Hepatocyte (in vitro differentiated cells): ENCODE results near the gene NKAIN2.

Experiments used
- EZH2 ChIP-seq: fragments of 200-600 bp; sonication (generic); IDR thresholded peaks from 2 replicates; pipeline ENCODE4 v1.6.1; 2016; ENCODE audit warnings: antibody characterized with exemption, mild to moderate bottlenecking, borderline replicate concordance
- EZH2phosphoT487 ChIP-seq: fragments of 200-600 bp; sonication (generic); IDR thresholded peaks from one replicate; pipeline ENCODE4 v1.6.1; 2018; ENCODE audit warnings: antibody characterized with exemption, mild to moderate bottlenecking, low read depth, moderate library complexity; ENCODE audit not compliant: unreplicated experiment, severe bottlenecking
- TF ChIP-seq, protein P1 (sequence below): fragments of 200-600 bp; sonication (generic); IDR thresholded peaks from 2 replicates; pipeline ENCODE4 v1.5.1; 2016; ENCODE audit warnings: antibody characterized with exemption, mild to moderate bottlenecking; ENCODE audit not compliant: poor library complexity

DNA sequence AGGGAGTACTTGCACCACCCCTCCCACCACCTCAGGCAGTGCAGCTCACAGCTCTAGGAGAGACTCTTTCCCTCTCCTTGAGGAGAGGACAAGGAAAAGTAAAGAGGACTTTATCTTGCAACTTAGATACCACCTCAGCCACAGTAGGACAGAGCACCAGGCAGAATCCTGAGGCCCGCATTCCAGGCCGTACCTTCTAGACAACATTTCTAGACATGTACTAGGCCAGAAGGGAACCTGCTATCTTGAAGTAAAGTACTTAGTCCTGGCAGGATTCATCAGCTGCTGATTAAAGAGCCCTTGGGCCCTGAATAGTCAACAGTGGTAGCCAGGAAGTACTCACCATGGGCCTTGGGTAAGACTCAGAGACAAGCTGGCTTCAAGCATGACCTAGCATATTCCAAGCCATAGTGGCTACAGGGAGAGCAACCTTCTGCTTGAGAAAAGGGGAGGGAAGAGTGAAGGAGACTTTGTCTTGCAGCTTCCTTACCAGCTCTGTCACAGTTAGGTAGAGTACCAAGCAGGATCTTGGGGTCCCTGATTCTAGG, 774.1 kb downstream of the NKAIN2 start:
- TF ChIP-seq, protein P1, sequence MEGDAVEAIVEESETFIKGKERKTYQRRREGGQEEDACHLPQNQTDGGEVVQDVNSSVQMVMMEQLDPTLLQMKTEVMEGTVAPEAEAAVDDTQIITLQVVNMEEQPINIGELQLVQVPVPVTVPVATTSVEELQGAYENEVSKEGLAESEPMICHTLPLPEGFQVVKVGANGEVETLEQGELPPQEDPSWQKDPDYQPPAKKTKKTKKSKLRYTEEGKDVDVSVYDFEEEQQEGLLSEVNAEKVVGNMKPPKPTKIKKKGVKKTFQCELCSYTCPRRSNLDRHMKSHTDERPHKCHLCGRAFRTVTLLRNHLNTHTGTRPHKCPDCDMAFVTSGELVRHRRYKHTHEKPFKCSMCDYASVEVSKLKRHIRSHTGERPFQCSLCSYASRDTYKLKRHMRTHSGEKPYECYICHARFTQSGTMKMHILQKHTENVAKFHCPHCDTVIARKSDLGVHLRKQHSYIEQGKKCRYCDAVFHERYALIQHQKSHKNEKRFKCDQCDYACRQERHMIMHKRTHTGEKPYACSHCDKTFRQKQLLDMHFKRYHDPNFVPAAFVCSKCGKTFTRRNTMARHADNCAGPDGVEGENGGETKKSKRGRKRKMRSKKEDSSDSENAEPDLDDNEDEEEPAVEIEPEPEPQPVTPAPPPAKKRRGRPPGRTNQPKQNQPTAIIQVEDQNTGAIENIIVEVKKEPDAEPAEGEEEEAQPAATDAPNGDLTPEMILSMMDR = no peak
- TF ChIP-seq EZH2phosphoT487 = no peak
- no peak for TF ChIP-seq EZH2
